ENCODE measurements around the gene SPTBN1.

Gene SPTBN1

DNA sequence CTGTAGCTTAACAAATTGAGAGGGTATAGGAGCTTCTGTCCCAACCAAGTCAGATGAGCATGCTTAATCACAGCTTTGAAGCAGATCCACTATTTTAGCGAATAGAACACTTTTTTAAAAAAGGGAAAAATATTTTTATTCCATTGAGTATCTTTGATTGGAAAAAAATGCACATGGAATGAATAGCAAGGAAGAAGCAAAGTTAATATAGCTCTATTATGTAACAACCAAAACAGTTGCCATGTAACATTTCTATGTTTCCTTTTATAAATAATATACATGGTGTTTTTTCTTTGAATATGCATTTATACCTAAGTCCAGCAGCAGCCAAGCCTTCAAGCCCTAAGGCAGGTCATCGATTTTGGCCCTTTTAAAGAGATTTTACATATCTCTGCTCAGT, 21.4 kb upstream of the SPTBN1 start:
- DNase-seq: no peak

DNA sequence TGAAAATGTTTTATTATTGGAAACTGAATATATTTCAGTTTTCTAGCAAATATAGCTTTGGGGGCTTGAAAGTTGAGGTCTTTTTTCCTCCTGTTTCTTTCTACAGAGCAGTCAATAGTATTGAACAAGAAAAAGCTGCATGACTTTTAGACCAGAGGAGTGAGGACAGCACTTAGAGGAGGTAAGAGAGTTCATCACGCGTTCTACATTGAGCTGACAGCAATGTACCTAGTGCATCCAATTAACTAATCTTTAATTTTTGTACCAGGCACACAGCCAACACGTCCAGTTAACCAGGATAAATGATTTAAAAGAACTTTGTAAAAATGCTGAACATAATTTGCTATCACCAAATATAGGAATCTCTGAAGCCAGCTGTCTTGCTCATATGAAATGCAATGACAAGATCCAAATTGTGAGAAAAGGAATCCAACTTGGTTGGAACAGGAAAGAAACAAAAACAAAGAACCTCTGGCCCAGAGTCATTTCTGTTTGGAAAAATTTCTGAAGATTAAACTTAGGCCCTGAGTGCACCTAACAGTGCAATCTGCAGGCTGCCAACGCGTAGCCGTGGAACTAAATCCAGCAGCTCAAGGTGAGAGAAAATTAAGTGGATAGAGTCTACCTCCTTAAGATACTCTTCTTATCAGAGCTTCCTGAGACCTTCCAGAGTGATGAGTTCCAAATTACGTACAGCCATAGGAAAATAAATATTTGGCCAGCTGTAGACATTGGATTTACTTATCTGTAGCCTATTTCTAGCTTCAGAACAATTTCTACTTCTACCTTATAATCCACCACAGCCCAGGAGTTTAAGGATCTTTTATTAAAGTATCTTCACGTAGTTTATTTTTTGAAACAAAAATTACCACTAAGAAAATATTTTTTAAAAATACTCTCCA, 20.6 kb upstream of the SPTBN1 start:
- no peak for DNase-seq

DNA sequence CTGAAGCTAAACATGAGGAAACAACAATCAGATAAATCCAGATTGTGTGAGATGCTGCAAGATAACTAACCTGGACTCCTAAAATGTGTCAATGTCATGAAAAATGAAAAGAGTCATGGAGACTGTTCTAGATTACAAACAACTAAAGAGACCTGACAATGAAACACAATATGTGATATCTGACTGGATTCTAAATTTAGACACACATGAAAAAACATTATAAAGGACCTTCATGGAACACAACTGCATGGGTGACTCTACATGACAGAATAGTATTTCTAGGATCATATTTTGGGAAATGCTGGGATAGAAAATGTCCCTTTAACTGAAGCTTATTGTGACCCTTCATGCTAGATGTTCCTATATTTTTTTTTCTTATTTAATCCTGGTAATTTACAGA, 18.5 kb upstream of the SPTBN1 start:
- DNase-seq: no peak

DNA sequence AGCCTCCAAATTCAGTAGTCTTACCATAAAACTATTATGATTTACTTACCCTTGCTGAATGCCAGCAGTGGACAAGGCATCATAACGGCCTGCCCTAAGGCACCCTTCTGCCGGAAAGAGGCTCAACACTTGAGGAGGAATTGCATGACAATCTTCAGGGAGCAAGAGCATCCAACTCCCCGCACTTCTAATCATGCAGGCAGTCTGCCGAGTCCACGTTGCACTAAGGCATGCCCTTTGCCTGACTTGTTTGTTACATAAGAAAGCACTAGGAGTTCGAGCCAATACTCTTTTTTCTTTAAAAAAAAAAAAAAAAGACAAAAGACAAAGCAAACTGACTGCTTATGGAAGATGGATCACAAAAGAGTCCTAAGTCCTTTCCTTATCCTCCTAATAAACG, 17.9 kb upstream of the SPTBN1 start:
- DNase-seq: no peak

DNA sequence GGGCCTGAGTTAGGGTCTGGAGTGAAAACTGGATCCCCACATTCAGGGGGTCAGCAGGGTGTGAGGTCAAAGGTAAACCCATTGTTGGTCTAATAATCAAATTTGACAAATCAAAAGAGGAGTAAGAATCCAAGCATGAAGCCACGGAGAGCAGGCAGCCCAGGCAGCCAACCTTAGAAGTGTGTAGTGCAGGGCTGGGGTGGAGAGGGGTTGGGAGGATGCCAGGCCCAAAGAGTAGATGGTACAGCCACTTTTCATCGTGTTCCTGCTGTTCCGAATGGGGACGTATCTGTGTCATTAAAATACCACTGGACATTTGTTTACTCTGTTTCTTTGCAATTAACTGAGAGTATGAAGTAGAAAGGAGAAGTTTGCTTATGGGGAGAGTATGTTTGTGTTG, 16.5 kb upstream of the SPTBN1 start:
- DNase-seq: no peak

DNA sequence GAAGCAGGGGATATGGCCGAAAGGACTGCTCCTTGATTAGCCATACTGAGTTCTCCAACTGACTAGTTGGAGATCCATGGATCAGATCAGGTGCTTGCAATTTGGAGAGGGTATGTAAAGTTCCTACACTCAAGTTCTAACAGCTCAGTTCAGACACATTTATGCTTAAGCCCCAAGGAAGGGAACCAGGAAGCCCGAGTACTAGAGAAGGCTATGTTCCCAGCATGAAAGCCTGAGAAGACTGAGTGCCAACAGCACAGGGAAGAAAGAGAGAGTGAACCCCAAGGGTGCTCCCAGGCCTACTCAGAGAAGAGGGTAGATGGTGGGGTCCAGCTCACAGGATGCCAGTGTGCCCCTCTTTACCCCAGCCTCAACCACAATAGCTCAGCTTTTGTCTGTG, 16.1 kb upstream of the SPTBN1 start:
- DNase-seq: no peak

DNA sequence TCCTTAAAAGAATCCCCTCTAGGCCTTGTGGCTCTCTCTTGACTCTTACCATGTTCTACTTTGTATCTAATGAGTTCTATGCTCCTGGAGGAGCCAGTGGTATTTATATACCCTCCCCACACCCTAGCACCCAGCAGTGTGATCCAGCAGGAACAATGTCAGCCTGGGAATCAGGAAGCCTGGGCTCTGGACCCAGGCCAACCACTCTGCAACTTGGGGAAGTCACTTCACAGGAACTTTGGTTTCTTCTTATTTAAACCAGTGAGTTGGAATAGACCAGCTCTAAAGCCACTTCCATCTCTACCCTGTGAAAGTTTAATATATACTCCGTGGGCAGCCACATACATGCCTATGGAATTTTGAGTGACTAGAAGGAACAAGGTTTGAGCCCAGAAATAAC, 11.6 kb upstream of the SPTBN1 start:
- DNase-seq: no peak

DNA sequence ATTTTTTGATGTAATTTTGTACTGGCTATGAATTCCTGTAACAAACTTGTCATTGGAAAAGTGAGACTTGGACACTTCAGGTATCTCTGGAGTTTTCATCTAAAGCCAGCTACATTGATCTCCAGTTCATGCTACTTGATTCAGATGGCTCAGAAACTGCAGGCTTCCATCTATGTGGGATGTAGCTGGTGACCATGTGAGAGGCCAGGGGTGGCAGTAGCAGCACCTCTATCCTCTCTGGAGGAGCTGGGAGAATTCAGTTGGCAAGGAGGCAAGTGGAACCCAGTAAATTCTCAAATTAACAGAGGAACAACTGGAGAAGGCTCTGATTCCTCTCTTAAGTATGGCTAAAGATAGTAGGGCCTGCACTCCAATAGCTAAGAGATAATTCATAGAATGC, 10.0 kb upstream of the SPTBN1 start:
- DNase-seq: no peak

DNA sequence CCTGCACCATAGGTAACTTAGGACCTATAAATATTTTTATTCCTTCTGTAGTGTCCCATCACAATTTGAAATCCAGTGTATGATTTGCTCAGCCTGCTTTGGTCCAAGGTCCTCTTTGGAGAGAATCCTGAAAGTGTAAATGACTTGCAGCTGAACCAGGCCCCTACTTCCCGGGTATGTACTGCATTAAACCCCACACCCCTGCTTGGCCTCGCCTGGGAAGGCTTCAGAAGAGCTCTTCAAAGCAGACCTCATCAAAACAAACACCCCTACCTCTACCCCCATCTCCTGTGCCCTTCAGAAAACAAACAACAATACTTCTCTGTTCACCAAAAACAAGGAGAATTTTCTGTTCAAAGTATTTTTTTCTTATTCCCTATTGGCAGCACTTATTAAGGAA, 9.5 kb upstream of the SPTBN1 start:
- DNase-seq: no peak

DNA sequence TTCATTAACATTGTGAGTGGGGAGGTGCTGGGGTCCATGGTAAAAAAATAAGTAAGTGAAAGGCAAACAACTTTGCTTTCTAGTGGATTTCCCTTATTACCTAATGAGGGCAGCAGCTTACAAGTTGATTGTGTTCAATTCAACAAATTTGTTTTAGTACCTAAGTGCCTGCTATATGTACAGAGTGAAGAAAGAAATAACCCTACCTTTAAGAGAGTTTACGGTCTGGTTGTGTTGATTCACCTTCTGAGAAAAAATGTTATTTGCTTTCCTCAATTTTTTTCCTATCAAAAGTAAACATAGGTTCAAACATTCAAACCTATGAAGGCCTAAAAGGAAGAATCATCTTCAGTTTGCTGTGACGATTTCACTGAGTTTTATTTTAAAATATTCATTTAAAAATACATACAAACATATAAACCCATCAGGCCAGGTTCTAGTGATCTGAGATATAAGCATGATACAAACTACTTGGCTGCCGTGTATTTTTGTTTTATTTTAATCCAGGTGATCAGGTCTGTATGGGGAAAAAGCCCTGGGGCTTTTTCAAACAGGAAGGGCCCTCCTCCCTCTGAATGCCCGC, 1.5 kb upstream of the SPTBN1 start:
- no peak for DNase-seq

DNA sequence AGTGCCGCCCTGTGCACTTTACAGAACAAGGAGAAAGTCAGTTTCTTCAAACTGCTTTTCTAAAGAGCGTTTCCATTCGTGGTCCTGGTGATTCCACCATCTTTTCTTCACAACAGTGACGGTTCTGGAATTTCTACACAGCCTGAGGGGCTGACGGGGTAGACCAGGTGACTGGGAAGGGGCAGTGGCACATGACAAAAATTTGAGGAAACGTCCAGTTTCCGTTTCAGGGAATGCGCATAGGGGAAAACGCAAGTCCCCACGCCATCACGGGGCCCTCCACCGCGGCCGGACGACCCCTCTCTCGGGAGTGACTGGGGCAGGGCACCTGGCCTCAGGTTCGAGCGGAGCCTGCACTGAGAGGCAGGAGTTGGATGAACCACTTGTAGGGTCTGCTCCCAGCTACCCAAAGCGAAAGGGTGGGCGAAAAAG, 980 bp upstream of the SPTBN1 start:
- DNase-seq: no peak

DNA sequence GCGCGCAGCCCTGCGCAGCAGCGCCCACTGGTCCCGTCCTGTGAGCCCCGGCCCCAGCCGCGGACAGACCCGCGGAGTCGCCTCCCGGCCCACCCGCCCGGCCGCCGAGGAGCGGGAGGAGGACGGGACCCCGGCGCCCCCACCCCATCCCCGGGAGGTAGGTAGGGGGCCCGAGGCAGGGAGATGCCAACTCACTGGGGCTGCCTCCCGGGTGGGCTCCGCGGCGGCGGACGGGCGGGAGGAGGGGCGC, 160 bp downstream of the SPTBN1 start:
- no peak for DNase-seq

DNA sequence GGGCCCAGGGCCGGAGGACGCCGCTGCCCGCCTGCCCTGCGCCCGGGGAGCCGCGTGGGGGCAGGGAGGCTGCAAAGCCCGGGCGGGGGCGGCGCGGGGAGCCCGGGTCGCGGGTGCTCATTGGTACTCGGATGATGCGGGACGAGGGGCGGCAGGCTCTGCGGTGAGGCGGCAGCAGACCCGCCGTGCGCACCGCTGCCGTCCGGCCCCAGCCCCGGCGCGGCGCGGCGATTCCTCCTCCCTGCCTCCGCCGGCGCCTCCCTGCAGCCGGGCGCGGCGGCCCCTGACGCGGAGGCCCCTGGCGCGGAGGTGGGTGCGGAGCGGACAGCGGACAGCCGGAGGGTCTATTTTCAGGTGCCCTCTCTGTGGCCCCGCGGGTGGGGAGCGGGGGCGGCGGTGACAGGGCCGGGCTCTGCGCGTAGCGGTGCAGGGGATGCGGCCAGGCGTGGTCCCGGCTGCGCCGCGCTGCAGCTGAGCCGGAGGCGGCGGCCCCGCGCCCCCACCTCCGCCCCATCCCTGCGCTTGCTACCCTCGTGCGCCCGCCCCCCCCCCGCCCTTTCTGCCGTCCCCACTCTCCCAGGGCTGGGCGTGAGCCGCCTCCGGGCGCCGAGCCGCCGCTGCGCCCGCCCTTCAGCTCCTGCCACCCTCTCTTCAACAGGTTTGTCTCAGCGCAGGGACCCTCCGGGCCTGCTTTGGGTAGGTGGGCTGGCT, 640 bp downstream of the SPTBN1 start:
- DNase-seq: no peak

DNA sequence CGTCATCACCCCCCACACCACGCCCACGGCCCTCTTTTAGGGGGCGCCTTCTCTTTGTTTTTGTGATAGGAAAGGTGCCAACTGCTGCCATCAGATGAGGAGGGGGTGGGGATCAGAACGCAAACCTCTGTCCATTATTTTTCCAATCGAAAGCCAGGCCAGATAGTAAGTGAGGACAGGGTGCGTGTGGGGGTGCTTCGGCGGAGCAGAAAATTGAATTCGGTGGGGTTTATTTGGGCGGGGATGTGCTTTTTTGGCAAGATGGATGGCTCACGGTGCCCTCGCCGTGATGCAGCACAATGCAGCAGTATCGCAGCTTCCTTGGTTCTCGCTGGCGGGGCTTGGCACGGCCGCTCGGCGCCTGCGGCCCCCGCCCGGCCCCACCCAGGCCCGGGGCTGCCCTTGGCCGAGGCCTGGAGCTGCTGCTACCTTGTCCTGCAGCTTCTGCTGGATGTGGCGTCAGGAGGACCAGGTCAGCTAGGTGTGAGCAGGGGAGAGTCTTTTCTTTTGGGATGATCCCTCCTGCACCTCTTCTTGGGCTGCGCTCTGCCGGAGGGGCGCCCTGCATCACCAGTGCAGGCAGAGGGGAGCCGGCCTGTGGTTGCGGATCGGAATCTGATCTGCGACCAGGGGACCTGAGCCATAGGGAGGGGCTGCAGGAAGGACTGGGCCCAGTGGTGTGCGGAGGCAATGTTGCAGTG, 1.3 kb downstream of the SPTBN1 start:
- no peak for DNase-seq

DNA sequence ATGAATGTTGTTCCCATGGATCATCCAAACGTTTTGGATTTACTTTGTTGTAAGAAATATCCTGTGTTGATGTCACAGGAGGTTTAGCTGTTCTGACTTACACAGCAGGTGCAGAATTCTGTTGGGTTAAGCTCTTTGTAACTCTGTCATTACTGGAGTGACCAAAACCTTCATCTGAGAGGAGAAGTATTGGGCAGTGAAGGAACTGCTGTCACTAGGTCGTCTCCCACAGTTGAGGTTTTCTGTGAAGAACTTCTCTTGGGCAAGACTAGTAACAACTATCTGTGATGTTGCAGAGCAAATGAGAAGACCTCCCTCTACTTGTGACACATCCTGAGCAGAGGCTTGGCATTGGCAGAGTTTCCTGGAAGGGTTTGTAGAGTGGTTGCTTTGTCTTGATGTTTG, 2.9 kb downstream of the SPTBN1 start:
- DNase-seq: no peak

DNA sequence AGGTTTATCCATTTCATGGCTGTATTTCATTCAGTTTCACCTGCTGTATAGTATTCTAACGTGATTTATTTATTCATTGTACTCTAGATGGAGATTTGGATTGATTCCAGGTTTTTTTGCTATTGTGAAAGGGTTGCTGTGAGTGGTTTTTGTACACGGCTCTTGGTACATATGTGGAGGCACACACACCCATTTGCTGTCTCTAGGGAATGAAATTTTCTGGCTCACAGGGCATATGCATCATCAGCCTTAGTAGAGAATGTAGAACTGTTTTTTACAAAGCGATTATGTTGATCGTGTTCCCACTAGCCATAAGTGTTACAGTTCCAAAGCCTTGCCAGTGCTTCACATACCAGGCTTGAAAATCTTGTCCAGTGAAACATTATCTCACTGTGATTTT, 5.1 kb downstream of the SPTBN1 start:
- no peak for DNase-seq

DNA sequence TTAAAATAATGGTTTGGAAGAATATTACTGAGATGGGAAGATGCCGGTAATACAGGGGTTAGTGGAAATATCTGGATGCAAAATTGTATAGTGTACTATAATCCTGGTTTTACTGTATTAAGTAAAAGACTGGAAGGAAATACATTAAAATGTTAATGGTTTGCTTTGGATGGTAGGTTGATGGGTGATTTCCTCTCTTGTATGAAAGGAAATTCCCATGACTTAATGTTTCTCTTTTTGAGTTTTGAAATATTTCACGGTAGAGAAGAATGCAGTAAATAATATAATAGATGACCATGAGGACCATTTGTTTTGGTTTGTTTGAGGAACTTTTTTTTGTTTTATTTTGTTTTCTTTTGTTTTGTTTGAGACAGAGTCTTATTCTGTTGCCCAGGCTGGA, 8.2 kb downstream of the SPTBN1 start:
- DNase-seq: no peak

DNA sequence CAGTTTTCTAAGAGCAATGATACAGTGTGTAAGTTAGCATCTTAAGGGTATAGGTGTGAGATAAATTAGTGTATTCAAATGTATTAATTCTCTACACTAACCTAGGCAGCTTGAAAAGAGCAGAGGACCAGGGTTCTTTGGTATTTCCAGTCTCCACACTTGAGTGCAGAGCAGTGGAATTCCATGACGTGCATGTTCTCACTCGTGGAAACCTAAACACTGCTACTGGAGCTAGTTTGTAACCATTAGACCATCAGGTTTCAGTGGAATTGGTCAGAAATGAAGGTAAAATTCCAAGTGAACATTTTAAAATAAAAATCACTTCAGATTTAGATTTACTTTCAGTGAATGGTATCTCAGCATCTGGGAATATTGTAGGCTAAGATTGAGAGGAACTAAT, 9.0 kb downstream of the SPTBN1 start:
- DNase-seq: no peak

DNA sequence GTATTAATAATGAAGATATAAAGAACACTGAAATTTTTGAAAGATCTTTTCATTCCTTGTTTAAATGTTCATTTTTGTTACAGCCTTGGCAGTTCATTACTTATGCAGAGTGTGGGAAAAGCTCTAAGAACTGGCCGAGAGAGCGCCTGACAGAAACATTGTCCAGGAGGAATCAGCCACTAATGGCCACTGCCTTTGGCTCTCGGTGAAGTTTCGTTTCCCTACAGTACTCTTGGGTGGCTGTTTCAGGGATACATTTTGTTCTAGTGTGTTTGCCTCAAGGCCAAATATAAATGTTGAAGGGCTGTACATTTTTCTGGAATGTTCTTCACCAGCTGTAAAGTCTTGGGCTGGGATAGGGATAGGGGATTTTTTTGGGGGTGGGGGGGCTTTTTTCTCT, 10.7 kb downstream of the SPTBN1 start:
- no peak for DNase-seq

DNA sequence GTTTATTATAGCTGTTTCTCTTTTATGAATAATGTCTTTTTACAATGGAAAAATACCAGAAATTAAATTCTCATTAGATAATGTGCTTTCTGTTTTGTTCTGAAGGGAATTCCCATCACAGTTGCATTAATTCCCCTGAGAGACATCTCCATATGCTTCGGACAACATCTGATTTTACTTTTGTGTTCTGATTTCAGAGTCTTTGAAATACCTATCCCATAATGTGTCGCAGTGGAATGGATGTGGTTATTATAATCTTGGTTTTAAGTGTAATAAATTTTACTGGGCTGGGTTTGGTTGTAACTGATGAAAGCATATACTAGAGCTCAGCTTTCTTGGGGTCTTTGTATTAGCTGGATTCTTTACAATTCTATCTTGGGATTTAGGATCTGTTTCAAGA, 12.5 kb downstream of the SPTBN1 start:
- DNase-seq: no peak

DNA sequence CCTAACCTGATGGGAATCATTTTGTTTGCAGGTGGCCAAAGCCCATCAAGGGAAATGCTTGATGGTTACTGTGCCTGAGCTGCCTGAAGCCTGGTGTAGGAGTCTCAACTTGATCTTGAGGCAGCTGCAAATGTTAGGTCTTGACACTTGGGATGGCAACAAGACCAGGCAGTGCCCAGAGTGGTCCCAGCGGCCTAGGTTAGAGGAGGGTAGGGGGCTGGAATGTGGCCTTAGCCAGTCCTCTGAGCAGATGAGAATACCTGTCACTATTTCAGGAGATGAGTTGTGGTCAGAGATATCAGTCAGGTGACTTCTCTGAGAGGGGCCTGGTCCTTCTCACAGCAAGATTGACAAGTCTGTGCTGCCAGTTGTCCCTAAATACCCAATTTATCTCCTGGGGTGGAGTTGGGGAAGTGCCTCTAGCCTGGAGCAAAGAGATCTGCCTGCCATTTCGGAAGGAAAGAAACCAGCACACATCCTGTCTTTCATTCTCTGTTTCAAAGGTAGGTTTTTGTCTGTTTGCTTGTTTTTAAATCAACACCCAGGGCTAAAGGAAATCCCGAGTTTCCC, 13.4 kb downstream of the SPTBN1 start:
- no peak for DNase-seq

DNA sequence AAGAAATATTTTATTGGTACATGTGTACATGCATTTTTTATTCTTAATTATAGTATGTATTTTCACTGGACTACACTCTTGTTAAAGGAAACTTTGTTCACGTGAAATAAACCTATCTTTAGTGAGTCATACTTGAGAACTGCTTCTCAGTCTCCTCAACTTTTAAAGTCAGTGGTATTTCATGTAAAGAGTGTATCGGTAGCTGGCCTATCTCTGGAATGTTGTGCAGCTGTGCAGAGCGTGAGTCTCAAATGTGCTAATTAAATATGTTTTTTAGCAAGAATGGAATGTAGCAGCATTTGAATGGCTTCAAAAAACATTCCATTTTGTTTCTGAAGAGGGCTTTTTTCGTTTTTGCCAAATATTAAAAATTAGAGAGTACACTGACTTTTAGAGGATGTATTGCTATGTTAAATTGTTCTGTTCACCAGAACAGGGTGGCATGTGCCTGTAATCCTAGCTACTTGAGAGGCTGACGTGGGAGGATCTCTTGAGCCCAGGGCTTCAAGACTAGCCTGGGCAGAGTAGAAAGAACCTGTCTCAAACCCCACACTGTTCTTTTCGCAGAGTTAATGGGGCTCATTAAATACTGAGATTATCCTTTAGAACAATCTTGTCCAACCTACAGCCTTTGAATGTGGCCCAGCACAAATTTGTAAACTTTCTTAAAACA, 14.3 kb downstream of the SPTBN1 start:
- DNase-seq: no peak

DNA sequence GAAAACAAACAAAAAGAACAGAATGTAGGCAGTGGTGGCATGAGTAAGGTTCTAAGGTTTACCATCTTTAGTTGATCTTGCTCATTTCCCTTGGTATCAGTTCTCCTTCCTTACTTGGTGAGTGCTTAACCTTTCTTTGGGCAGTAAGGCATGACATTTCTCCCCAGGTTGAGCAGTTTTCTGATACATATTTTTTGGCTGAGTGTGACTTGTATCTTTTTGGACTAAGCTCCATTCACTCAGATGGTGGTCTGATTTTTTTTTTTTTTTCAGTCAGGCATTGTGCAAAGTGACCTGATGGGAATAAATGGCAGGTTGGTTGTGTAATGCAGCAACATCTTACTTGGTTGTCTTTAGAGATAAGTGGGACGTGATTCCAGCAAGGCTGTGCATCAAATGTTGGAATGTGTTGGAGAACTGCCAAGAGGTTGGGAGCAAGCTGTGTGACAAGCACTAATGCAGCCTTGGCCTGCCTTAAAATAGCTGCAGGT, 15.1 kb downstream of the SPTBN1 start:
- DNase-seq: no peak

All from activated gamma-delta T cell treated with Interleukin-2 at 50 U/mL for 16 hours (primary cell).